Measurements from ENCODE around the gene SIPA1.

SIPA1 gene

DNA sequence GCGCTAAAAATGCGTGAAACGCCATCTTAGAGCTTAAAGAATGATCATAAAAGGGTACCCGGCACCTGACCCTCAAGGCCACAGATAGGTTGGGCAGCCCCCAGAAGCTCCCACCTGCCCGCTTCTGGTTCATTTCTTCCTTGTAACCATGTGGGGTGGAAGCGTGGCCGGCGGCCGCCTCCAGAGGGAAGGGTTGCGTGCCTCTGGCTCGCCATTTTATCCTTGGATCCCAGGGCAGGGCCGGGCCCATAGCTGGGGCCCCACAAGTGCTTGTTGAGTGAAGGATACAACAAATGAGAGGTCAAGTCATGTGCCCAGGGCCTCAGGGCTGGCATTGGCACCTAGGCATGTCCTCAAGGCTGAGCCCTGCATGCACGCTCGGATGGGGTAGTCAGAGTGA, 16.4 kb upstream of the SIPA1 start:
- H3K9me3 Mint-ChIP-seq = no peaks in the 10 kb centered on the region
- H3K4me1 Mint-ChIP-seq = peaks cover 25% of the 10 kb centered on the region
- no peak for ATAC-seq (replicated peaks; ENCODE audit: extremely low read depth, poor library complexity, severe bottlenecking)

DNA sequence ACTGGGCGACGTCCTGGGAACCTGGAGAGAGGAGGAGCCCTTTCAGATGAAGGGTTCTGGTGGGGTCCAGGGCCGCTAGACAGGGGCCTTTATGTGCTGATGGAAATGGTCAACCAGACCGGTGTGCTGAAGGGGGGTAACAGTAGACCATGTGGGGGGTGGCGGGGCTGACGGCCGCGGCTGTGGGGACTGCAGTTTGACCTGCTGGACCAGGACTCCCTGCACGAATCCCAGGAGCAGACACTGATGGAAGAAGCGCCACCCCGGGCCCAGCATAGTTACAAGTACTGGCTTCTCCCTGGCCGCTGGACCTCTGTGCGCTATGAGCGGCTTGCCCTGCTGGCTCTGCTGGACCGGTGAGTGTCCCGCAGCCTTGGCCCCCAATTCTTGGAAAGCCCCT, 15.9 kb upstream of the SIPA1 start:
- H3K27ac Mint-ChIP-seq (ENCODE audit: low read depth) = no peak overlapping the region
- H3K9me3 Mint-ChIP-seq = no peaks in the 10 kb centered on the region
- H3K36me3 Mint-ChIP-seq (ENCODE audit: insufficient read depth) = peaks cover 27% of the 10 kb centered on the region

More for the DNA sequence above, 16.4 kb upstream of the SIPA1 start:
- no peak for DNase-seq (ENCODE audit: low spot score in 2 of 2)
- H3K27me3 Mint-ChIP-seq = no peaks in the 10 kb centered on the region
- H3K27ac Mint-ChIP-seq (ENCODE audit: low read depth) = no peak overlapping the region
- no peak overlapping the region for H3K4me3 Mint-ChIP-seq
- peaks cover 30% of the 10 kb centered on the region for H3K36me3 Mint-ChIP-seq (ENCODE audit: insufficient read depth)

DNA sequence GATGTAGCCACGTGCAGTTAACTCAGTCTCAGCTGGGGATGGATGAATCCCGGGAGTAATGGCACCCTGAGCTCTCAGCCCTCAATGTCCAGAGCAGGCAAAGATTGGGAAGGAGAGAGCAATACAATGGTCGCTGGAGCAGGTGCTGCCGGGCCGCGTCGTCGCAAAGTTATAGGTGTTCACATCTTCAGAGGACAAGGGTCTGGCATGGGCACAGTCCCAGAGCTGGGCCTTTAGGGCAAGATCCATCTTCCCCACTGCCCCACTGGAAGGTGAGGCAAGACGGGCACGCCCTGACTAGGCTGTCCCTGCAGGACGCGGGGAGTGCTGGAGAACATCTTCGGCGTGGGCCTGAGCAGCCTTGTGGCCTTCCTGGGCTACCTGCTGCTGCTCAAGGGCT, 14.7 kb upstream of the SIPA1 start:
- Mint-ChIP-seq H3K36me3 (ENCODE audit: insufficient read depth) (peaks cover 25% of the 10 kb centered on the region), H3K4me1 (peaks cover 19% of the 10 kb centered on the region), H3K4me3 (no peak overlapping the region), H3K27me3 (no peaks in the 10 kb centered on the region), H3K27ac (ENCODE audit: low read depth) (no peak overlapping the region), H3K9me3 (no peaks in the 10 kb centered on the region)
- no peak for DNase-seq (ENCODE audit: low spot score in 2 of 2)
- no peak for ATAC-seq (replicated peaks; ENCODE audit: extremely low read depth, poor library complexity, severe bottlenecking)

More for the DNA sequence above, 15.9 kb upstream of the SIPA1 start:
- H3K4me1 Mint-ChIP-seq = peaks cover 19% of the 10 kb centered on the region
- no peak for ATAC-seq (replicated peaks; ENCODE audit: extremely low read depth, poor library complexity, severe bottlenecking)
- H3K27me3 Mint-ChIP-seq = no peaks in the 10 kb centered on the region
- H3K4me3 Mint-ChIP-seq = no peak overlapping the region
- no peak for DNase-seq (ENCODE audit: low spot score in 2 of 2)

DNA sequence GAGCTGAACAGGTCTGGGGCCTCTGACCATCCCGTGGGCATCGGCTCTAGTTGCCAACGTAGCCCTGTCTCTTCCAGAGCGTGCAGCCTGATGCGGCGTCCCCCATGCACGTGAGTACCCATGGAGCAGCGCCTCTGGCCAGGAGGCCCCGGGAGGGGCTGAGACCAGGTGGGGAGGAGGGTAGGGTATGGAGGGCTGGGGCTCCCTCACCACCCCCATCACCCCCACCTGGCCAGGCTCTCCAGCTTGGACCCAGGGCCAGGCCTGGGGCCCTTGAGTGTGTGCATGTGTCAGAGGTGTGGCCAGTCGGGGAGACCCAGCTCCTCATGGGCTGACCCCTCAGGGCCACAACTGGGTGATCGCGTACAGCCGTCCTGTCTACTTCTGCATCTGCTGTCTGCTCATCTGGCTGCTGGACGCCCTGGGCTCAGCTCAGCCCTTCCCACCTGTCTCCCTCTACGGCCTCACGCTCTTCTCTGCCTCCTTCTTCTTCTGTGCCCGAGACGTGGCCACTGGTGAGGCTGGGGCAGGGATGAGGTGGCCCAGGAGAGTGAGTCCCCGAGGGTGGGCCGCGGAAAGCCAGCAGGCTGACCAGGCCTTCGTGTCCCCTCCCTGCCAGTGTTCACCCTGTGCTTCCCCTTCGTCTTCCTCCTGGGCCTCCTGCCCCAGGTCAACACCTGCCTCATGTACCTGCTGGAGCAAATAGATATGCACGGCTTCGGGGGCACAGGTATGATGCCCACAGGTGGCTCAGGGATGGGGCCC, 13.9 kb upstream of the SIPA1 start:
- peaks cover 19% of the 10 kb centered on the region for H3K4me1 Mint-ChIP-seq
- no peaks in the 10 kb centered on the region for H3K27me3 Mint-ChIP-seq
- ATAC-seq (replicated peaks; ENCODE audit: extremely low read depth, poor library complexity, severe bottlenecking) (no peak), DNase-seq (ENCODE audit: low spot score in 2 of 2) (no peak)
- no peak overlapping the region for H3K4me3 Mint-ChIP-seq
- H3K27ac Mint-ChIP-seq (ENCODE audit: low read depth) = peak overlapping the region; percentile 86
- H3K9me3 Mint-ChIP-seq = no peaks in the 10 kb centered on the region
- peaks cover 25% of the 10 kb centered on the region for H3K36me3 Mint-ChIP-seq (ENCODE audit: insufficient read depth)

DNA sequence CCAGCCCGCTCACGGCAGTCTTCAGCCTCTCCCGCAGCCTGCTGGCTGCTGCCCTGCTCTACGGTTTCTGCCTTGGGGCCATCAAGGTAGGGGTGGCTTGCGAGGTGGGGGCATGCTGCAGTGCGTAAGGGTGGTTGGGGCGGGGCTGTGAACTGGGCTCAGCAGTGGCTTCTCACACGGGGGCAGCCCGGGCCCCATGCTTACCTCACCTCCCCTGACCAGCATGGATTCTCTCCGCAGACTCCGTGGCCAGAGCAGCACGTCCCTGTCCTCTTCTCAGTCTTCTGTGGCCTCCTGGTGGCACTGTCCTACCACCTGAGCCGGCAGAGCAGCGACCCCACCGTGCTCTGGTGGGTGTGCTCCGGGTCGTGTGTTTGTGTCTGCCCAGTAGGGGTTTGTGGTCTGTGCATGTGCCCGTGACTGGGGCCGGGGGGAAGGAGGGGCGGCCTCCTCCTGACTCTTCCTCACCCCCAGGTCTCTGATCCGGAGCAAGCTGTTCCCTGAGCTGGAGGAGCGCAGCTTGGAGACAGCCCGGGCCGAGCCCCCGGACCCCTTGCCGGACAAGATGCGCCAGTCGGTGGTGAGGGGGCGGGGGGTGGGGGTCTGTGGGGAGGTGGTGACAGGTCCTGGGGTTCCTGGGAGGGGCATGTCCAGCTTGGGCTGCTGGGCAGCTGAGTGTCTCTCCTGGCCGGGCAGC, 12.8 kb upstream of the SIPA1 start:
- H3K9me3 Mint-ChIP-seq = no peaks in the 10 kb centered on the region
- ATAC-seq (replicated peaks; ENCODE audit: extremely low read depth, poor library complexity, severe bottlenecking) = no peak
- no peak for DNase-seq (ENCODE audit: low spot score in 2 of 2)
- peaks cover 23% of the 10 kb centered on the region for H3K36me3 Mint-ChIP-seq (ENCODE audit: insufficient read depth)
- H3K4me1 Mint-ChIP-seq = peaks cover 19% of the 10 kb centered on the region
- H3K27ac Mint-ChIP-seq (ENCODE audit: low read depth) = no peak overlapping the region
- H3K27me3 Mint-ChIP-seq = no peaks in the 10 kb centered on the region
- H3K4me3 Mint-ChIP-seq = no peak overlapping the region

DNA sequence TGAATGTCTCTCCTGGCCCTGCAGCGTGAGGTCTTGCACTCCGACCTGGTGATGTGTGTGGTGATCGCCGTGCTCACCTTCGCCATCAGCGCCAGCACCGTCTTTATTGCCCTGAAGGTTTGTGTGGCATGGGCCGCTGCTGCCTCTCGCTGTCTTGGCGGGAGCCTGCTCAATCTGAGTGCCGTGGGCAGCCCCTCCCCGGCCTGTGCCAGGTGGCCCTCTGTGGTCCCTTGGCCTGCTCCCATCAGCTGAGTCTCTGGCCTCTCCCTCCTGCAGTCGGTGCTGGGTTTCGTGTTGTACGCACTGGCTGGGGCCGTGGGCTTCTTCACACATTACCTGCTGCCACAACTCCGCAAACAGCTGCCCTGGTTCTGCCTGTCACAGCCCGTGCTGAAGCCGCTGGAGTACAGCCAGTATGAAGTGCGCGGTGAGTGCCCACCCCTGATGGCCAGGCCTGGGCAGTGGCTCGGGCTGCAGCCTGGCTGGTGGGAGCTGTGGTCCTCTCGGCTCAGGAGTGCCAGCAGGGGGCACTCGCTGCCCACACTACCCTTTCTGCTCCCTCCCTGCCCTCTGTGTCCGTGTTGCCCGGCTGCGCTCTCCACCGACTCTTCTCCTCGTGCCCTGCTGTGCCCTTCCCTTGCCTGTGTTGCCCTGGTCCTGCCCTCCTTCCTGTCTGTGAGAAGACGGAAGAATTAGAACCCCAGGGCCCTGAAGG, 12.1 kb upstream of the SIPA1 start:
- peak; percentile 76 for ATAC-seq (replicated peaks; ENCODE audit: extremely low read depth, poor library complexity, severe bottlenecking)
- Mint-ChIP-seq H3K9me3 (no peaks in the 10 kb centered on the region), H3K27ac (ENCODE audit: low read depth) (no peak overlapping the region)

DNA sequence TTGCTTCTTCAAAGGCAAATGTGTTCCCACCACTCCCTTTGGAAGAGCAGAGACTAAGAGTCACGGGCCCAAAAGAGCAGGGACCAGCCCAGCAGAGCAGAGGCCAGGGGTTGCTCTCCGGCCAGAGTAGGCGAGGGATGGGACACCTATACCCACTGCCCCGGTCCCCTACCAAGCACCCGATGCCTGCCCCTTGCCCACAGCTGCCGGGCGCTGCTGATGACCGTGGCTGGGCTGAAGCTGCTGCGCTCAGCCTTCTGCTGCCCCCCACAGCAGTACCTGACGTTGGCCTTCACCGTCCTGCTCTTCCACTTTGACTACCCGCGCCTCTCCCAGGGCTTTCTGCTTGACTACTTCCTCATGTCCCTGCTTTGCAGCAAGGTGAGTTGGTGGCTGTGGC, 10.7 kb upstream of the SIPA1 start:
- H3K4me1 Mint-ChIP-seq = peaks cover 11% of the 10 kb centered on the region
- no peaks in the 10 kb centered on the region for H3K9me3 Mint-ChIP-seq
- no peak overlapping the region for H3K4me3 Mint-ChIP-seq
- no peak for ATAC-seq (replicated peaks; ENCODE audit: extremely low read depth, poor library complexity, severe bottlenecking)
- peaks cover 19% of the 10 kb centered on the region for H3K36me3 Mint-ChIP-seq (ENCODE audit: insufficient read depth)
- H3K27me3 Mint-ChIP-seq = no peaks in the 10 kb centered on the region
- no peak for DNase-seq (ENCODE audit: low spot score in 2 of 2)
- H3K27ac Mint-ChIP-seq (ENCODE audit: low read depth) = no peak overlapping the region

More for the DNA sequence above, 12.1 kb upstream of the SIPA1 start:
- peaks cover 19% of the 10 kb centered on the region for H3K4me1 Mint-ChIP-seq
- peak overlapping the region; percentile 16 for H3K4me3 Mint-ChIP-seq
- no peaks in the 10 kb centered on the region for H3K27me3 Mint-ChIP-seq
- H3K36me3 Mint-ChIP-seq (ENCODE audit: insufficient read depth) = peaks cover 23% of the 10 kb centered on the region
- DNase-seq (ENCODE audit: low spot score in 2 of 2) = peak; percentile 43 to 49

DNA sequence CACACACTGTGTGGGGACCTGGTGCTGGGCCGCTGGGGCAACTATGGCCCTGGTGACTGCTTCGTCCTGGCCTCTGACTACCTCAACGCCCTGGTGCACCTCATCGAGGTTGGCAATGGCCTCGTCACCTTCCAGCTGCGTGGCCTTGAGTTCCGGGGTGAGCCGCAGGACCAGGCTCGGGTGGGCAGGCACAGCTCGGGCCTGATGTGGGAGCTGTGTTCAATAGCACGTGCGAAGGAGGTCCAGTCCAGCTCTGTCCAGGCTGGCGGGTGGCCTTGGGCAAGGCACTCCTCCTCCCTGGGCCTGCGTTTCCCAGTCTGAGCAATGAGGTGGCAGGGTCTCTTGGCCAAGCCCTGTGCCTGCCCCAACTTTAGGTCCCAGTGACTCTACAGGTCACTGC, 8.3 kb upstream of the SIPA1 start:
- no peak overlapping the region for H3K4me3 Mint-ChIP-seq
- peaks cover 14% of the 10 kb centered on the region for H3K36me3 Mint-ChIP-seq (ENCODE audit: insufficient read depth)
- DNase-seq (ENCODE audit: low spot score in 2 of 2) (no peak), ATAC-seq (replicated peaks; ENCODE audit: extremely low read depth, poor library complexity, severe bottlenecking) (no peak)
- no peak overlapping the region for H3K27ac Mint-ChIP-seq (ENCODE audit: low read depth)
- peaks cover 16% of the 10 kb centered on the region for H3K4me1 Mint-ChIP-seq
- no peaks in the 10 kb centered on the region for H3K9me3 Mint-ChIP-seq
- no peaks in the 10 kb centered on the region for H3K27me3 Mint-ChIP-seq

DNA sequence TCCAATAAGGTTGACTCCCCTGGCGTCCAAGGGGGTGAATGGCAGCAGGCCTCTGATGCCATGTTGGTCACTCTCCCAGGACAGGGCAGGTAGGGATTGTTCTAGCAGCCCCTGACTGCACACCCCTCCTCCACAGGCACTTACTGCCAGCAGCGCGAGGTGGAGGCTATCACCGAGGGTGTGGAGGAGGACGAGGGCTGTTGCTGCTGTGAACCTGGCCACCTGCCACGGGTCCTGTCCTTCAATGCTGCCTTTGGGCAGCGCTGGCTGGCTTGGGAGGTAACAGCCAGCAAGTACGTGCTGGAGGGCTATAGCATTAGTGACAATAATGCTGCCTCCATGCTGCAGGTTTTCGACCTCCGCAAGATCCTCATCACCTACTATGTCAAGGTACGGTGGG, 7.7 kb upstream of the SIPA1 start:
- Mint-ChIP-seq H3K9me3 (no peaks in the 10 kb centered on the region), H3K4me3 (no peak overlapping the region), H3K27me3 (no peaks in the 10 kb centered on the region), H3K36me3 (ENCODE audit: insufficient read depth) (peaks cover 18% of the 10 kb centered on the region), H3K27ac (ENCODE audit: low read depth) (peak overlapping the region; percentile 49), H3K4me1 (peaks cover 16% of the 10 kb centered on the region)
- ATAC-seq (replicated peaks; ENCODE audit: extremely low read depth, poor library complexity, severe bottlenecking) (no peak), DNase-seq (ENCODE audit: low spot score in 2 of 2) (no peak)

DNA sequence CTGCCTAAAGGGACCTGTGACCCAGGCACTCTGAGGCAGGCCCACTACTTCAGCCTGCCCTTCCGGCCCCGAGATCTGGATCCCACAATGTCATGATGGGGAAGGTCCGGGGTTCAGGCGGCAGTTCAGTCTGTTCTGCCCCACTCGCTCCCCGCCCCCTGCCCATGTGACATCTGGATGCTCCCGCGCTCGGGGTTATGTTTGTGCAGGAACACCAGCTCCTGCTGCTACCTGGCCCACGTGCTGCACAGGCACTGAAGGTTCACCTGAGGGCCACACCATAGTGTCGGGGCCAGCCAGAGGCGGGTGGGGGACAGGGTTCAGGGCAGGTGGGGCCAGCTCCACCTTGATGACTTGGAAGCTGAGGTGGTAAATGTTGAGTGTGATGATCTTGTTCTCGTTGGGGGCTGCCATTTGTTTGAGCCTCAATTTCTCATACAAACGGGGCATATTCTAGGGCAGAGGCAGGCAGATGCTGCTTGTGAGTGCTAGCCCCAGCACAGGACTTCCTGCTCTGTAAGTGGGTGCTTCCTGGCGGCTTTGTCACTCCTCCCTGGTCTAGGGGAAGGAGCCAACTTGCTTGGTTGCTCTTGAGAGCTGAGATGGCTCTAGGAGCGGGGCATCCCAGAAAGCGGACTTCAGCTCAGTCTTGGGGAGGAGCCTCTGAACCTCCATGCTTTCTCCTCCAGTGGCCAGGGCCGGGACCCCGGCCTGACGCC, 4.4 kb upstream of the SIPA1 start:
- H3K4me3 Mint-ChIP-seq = peak overlapping the region; percentile 10
- H3K4me1 Mint-ChIP-seq = peaks cover 9% of the 10 kb centered on the region
- H3K36me3 Mint-ChIP-seq (ENCODE audit: insufficient read depth) = peaks cover 35% of the 10 kb centered on the region
- H3K27ac Mint-ChIP-seq (ENCODE audit: low read depth) = peak overlapping the region; percentile 41
- ATAC-seq (replicated peaks; ENCODE audit: extremely low read depth, poor library complexity, severe bottlenecking) = no peak
- no peaks in the 10 kb centered on the region for H3K9me3 Mint-ChIP-seq
- H3K27me3 Mint-ChIP-seq = no peaks in the 10 kb centered on the region
- DNase-seq (ENCODE audit: low spot score in 2 of 2) = no peak

DNA sequence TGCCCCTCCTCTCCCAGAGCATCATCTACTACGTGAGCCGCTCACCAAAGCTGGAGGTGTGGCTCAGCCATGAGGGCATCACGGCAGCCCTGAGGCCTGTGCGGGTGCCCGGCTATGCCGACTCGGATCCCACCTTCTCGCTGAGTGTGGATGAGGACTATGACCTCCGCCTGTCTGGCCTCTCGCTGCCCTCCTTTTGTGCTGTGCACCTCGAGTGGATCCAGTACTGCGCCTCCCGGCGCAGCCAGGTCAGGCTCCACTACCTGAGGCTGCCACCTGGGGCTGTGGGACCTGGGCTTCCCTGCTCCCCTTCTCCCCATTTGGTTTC, 3.8 kb upstream of the SIPA1 start:
- ATAC-seq (replicated peaks; ENCODE audit: extremely low read depth, poor library complexity, severe bottlenecking) (no peak), DNase-seq (ENCODE audit: low spot score in 2 of 2) (no peak)
- peak overlapping the region; percentile 41 for H3K27ac Mint-ChIP-seq (ENCODE audit: low read depth)
- no peak overlapping the region for H3K4me3 Mint-ChIP-seq
- no peaks in the 10 kb centered on the region for H3K27me3 Mint-ChIP-seq
- H3K4me1 Mint-ChIP-seq = peaks cover 15% of the 10 kb centered on the region
- H3K36me3 Mint-ChIP-seq (ENCODE audit: insufficient read depth) = peaks cover 40% of the 10 kb centered on the region
- H3K9me3 Mint-ChIP-seq = no peaks in the 10 kb centered on the region

DNA sequence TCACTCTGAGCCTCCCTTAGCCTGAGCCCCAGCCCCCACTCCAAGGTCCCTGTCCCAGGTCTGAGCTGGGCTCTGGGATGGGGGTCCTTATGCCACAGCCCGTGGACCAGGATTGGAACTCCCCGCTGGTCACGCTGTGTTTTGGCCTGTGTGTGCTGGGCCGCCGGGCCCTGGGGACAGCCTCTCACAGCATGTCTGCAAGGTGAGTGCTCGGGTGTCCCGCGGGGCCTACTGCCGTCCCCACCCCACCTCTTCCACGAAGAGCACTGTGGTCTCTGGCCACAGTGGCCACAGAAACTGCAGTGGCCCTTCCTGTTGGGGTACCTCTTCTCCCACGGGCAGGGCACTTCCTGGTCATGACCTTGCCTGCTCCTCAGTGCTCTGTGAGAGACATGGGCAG, 3.5 kb upstream of the SIPA1 start:
- Mint-ChIP-seq H3K27ac (ENCODE audit: low read depth) (no peak overlapping the region), H3K9me3 (no peaks in the 10 kb centered on the region), H3K27me3 (no peaks in the 10 kb centered on the region), H3K4me3 (no peak overlapping the region), H3K36me3 (ENCODE audit: insufficient read depth) (peaks cover 43% of the 10 kb centered on the region), H3K4me1 (peaks cover 18% of the 10 kb centered on the region)
- ATAC-seq (replicated peaks; ENCODE audit: extremely low read depth, poor library complexity, severe bottlenecking) (no peak), DNase-seq (ENCODE audit: low spot score in 2 of 2) (no peak)
